Esophagus squamous epithelium (tissue), 4 donors: ENCODE measurements around the gene UNKL.

ENCODE experiments used
- POLR2A ChIP-seq, 4 donors: fragments of 450-650 bp; IDR thresholded peaks; one replicate each; pipeline ENCODE4 v1.6.1; 2017; ENCODE audit warnings: antibody characterized with exemption in 4 of 4, mild to moderate bottlenecking in 4 of 4, moderate library complexity in 3 of 4
- TF ChIP-seq, protein P1 (sequence below), 6 experiments: fragments of 450-650 bp in 4 of 6; fragments of 200-600 bp in 2 of 6; sonication (generic) in 2 of 6; IDR thresholded peaks; one replicate each; pipeline ENCODE4 v1.5.1; 2016 to 2019; ENCODE audit warnings: antibody characterized with exemption in 6 of 6, mild to moderate bottlenecking in 4 of 6, moderate library complexity in 4 of 6

DNA sequence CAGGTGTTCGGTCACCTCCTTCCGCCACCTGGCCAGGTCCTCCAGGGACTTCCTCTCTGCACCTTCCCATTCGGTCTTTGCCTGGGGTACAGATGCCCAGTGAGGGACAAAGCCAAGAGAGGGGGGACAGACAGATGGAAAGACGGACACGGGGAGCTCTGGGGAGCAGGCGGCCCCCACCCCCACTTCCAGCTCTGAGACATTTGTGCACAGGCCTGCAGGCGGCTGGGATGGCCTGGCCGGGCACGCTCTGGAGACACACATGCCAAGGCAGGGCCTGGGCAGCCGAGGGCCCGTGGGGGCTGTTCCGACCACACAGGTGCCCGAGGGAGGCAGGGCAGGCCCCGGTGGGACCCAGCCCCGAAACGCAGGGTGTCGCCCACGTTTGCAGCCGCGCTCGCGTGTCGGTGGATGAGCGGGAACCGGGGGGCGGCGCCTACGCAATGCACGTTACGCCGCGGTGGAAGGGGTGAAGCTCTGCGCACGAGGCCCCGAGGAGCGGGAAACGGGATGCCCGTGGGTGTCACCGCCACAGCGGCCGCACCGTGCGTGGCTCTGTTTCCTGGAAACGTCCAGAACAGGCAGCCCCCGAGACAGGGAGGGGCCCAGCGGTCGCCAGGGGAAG lies 22.3 kb upstream of the UNKL start:
- TF ChIP-seq POLR2A (IDR thresholded peaks at IDR 0.05), result no peak
- TF ChIP-seq, protein P1, sequence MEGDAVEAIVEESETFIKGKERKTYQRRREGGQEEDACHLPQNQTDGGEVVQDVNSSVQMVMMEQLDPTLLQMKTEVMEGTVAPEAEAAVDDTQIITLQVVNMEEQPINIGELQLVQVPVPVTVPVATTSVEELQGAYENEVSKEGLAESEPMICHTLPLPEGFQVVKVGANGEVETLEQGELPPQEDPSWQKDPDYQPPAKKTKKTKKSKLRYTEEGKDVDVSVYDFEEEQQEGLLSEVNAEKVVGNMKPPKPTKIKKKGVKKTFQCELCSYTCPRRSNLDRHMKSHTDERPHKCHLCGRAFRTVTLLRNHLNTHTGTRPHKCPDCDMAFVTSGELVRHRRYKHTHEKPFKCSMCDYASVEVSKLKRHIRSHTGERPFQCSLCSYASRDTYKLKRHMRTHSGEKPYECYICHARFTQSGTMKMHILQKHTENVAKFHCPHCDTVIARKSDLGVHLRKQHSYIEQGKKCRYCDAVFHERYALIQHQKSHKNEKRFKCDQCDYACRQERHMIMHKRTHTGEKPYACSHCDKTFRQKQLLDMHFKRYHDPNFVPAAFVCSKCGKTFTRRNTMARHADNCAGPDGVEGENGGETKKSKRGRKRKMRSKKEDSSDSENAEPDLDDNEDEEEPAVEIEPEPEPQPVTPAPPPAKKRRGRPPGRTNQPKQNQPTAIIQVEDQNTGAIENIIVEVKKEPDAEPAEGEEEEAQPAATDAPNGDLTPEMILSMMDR (IDR thresholded peaks at IDR 0.05), result no peak
